GM06990 (cell line): ENCODE results near the gene MYO7A.
A peak's percentile ranks its signal among the peaks of the same experiment; 100 is the strongest.

Experiments
- DNase-seq: peaks from one replicate; pipeline ENCODE4 v3.0.0-alpha.2; 2011; ENCODE audit not compliant: insufficient read length; ENCODE audit errors: extremely low read depth
- H3K27me3 ChIP-seq: replicated peaks from 2 replicates; pipeline ENCODE4 v1.6.0; 2011; ENCODE audit warnings: low read length; ENCODE audit not compliant: control insufficient read depth, insufficient read depth
- H3K36me3 ChIP-seq: 2 replicates; pipeline ENCODE4 v1.5.1; 2011; ENCODE audit warnings: low read length; ENCODE audit not compliant: control insufficient read depth, insufficient read depth
- H3K4me3 ChIP-seq: replicated peaks from 2 replicates; pipeline ENCODE4 v1.5.1; 2011; ENCODE audit warnings: low read depth, mild to moderate bottlenecking, control low read depth, low read length
- CTCF ChIP-seq: IDR thresholded peaks from 2 replicates; pipeline ENCODE4 v1.5.1; 2011; ENCODE audit warnings: low read length, control low read depth, mild to moderate bottlenecking, inconsistent platforms; ENCODE audit not compliant: insufficient read depth, poor library complexity, severe bottlenecking

The MYO7A gene

GRCh38 chr11:77111946-77112345 is 16.1 kb upstream of the MYO7A start:
- TF ChIP-seq CTCF = no peak
- H3K4me3 ChIP-seq = no peak overlapping the region
- H3K27me3 ChIP-seq = no peaks in the 10 kb centered on the region
- no peak for DNase-seq
- H3K36me3 ChIP-seq = no peaks in the 10 kb centered on the region

- Histone ChIP-seq H3K4me3 (no peak overlapping the region), H3K27me3 (no peaks in the 10 kb centered on the region), H3K36me3 (no peaks in the 10 kb centered on the region)
- no peak for DNase-seq
- no peak for TF ChIP-seq CTCF
These were observed 15.2 kb upstream of the MYO7A start for GRCh38 chr11:77112641-77113381.

- Histone ChIP-seq H3K4me3 (no peak overlapping the region), H3K27me3 (no peaks in the 10 kb centered on the region), H3K36me3 (no peaks in the 10 kb centered on the region)
- DNase-seq = no peak
- TF ChIP-seq CTCF = peak; percentile 57
These were observed 14.5 kb upstream of the MYO7A start for GRCh38 chr11:77113382-77114088.

GRCh38 chr11:77114089-77114463 is 14.0 kb upstream of the MYO7A start:
- no peak for DNase-seq
- H3K36me3 ChIP-seq = no peaks in the 10 kb centered on the region
- no peaks in the 10 kb centered on the region for H3K27me3 ChIP-seq
- no peak overlapping the region for H3K4me3 ChIP-seq
- TF ChIP-seq CTCF = no peak

GRCh38 chr11:77115181-77115611 is 12.8 kb upstream of the MYO7A start:
- Histone ChIP-seq H3K36me3 (no peaks in the 10 kb centered on the region), H3K4me3 (no peak overlapping the region), H3K27me3 (no peaks in the 10 kb centered on the region)
- TF ChIP-seq CTCF = no peak
- DNase-seq = no peak

GRCh38 chr11:77115956-77116355 is 12.1 kb upstream of the MYO7A start:
- H3K4me3 ChIP-seq = no peak overlapping the region
- no peak for DNase-seq
- H3K27me3 ChIP-seq = no peaks in the 10 kb centered on the region
- TF ChIP-seq CTCF = no peak
- H3K36me3 ChIP-seq = no peaks in the 10 kb centered on the region
